DMS 273 (cell line): ENCODE measurements around the gene RRM1.
A peak's percentile ranks its signal among the peaks of the same experiment; 100 is the strongest.
"Not testable (repeated sequence)": the region's sequence is repeated elsewhere in the genome, so short reads cannot be mapped to it uniquely, and the experiment has no call there.

Experiments
- DNase-seq: peaks from one replicate; lab custom pipeline; 2025; ENCODE audit not compliant: unreplicated experiment; lab: John Stamatoyannopoulos, UW

The RRM1 gene

GRCh38 chr11:4076774-4077173, 17.8 kb upstream of the RRM1 start:
- peak; percentile 41 for DNase-seq

GRCh38 chr11:4083198-4083597, 11.4 kb upstream of the RRM1 start:
- DNase-seq, result no peak

- no peak for DNase-seq
Measured at GRCh38 chr11:4084406-4085125, 10.0 kb upstream of the RRM1 start.

GRCh38 chr11:4085575-4085974, 9.0 kb upstream of the RRM1 start:
- no peak for DNase-seq

GRCh38 chr11:4086575-4087353, 7.8 kb upstream of the RRM1 start:
- DNase-seq, result no peak

GRCh38 chr11:4087551-4087950, 7.0 kb upstream of the RRM1 start:
- peak; percentile 0 for DNase-seq

GRCh38 chr11:4090258-4090657, 4.3 kb upstream of the RRM1 start:
- no peak for DNase-seq

GRCh38 chr11:4092026-4092425, 2.6 kb upstream of the RRM1 start:
- no peak for DNase-seq

GRCh38 chr11:4093519-4094347, 866 bp upstream of the RRM1 start:
- peak; percentile 56 for DNase-seq

GRCh38 chr11:4095509-4096230, 1.1 kb downstream of the RRM1 start:
- peak; percentile 43 for DNase-seq

- DNase-seq, result no peak
Measured at GRCh38 chr11:4098026-4098621, 3.5 kb downstream of the RRM1 start.

- no peak for DNase-seq
Measured at GRCh38 chr11:4102711-4103110, 8.1 kb downstream of the RRM1 start.

- no peak for DNase-seq
Measured at GRCh38 chr11:4103269-4103668, 8.7 kb downstream of the RRM1 start.

GRCh38 chr11:4105916-4106315, 11.3 kb downstream of the RRM1 start:
- DNase-seq, result no peak

- DNase-seq, result no peak
Measured at GRCh38 chr11:4111834-4112233, 17.2 kb downstream of the RRM1 start.

- DNase-seq, result no peak
Measured at GRCh38 chr11:4115128-4115527, 20.5 kb downstream of the RRM1 start.

- DNase-seq, result no peak
Measured at GRCh38 chr11:4118107-4118506, 23.5 kb downstream of the RRM1 start.

GRCh38 chr11:4123218-4123617, 28.6 kb downstream of the RRM1 start:
- DNase-seq, result no peak

- no peak for DNase-seq
Measured at GRCh38 chr11:4125141-4125540, 30.5 kb downstream of the RRM1 start.

GRCh38 chr11:4127357-4127756, 32.8 kb downstream of the RRM1 start:
- no peak for DNase-seq

GRCh38 chr11:4130219-4130618, 35.6 kb downstream of the RRM1 start:
- not testable (repeated sequence) for DNase-seq
